ENCODE results near the gene PTBP3. TPM values are rescaled to one million over a fixed set of nuclear protein-coding genes. Genes with fewer than 3 reads are reported as not detected.
A peak's percentile ranks its signal among the peaks of the same experiment; 100 is the strongest.

The PTBP3 gene
- total and polyA plus RNA-seq, 9 donors, result 9.4 to 40.2 (median 32.2) TPM

- H3K27me3 ChIP-seq, result no peaks in the 10 kb centered on the region
- TF ChIP-seq POLR2A (IDR thresholded peaks at IDR 0.05), result no peak
- TF ChIP-seq EP300 (IDR thresholded peaks at IDR 0.05), result no peak
- TF ChIP-seq CTCF (IDR thresholded peaks at IDR 0.05), result no peak
- WGBS, 3 donors, result 4 to 10% (median 4%) methylated on average over 8 of the region's 8 CpGs
- no peaks in the 10 kb centered on the region for H3K4me1 ChIP-seq (ENCODE audit: insufficient read depth)
- peak overlapping the region; percentile 37 for H3K4me3 ChIP-seq
- peak overlapping the region; percentile 55 to 99 for H3K27ac ChIP-seq
- H3K9me3 ChIP-seq, result no peaks in the 10 kb centered on the region
- intact Hi-C loops (cut with DNase I), result loop anchor here in 1 of 4 donors (5.0 kb wide), 1 partner anchor 167 kb away; no protein-coding TSS in a partner anchor
- H3K36me3 ChIP-seq, result no peaks in the 10 kb centered on the region
- peak in 1 of 5 donors; percentile 23 for DNase-seq
These were observed 1.0 kb upstream of the PTBP3 start for GRCh38 chr9:112334432-112334841.

- Histone ChIP-seq H3K27me3 (no peaks in the 10 kb centered on the region), H3K9me3 (no peaks in the 10 kb centered on the region), H3K36me3 (no peaks in the 10 kb centered on the region), H3K27ac (peak overlapping the region; percentile 93 to 99), H3K4me1 (ENCODE audit: insufficient read depth) (no peaks in the 10 kb centered on the region), H3K4me3 (peak overlapping the region; percentile 95)
- peak; percentile 94 to 98 (median 96) for DNase-seq
- TF ChIP-seq POLR2A (IDR thresholded peaks at IDR 0.05) (no peak), EP300 (IDR thresholded peaks at IDR 0.05) (no peak), CTCF (IDR thresholded peaks at IDR 0.05) (peak; percentile 47 to 58 (median 53))
- 0 to 1% (median 0%) methylated on average over 22 to 71 of the region's 72 CpGs for WGBS, 3 donors
- intact Hi-C loops (cut with DNase I), result loop anchor here in 1 of 4 donors (5.0 kb wide), 1 partner anchor 167 kb away; no protein-coding TSS in a partner anchor
These were observed 416 bp upstream of the PTBP3 start for GRCh38 chr9:112333639-112334431.

GRCh38 chr9:112332674-112332976 is 794 bp downstream of the PTBP3 start:
- 0 to 1% (median 0%) methylated on average over 19 of the region's 19 CpGs for WGBS, 3 donors
- peak overlapping the region; percentile 95 for H3K4me3 ChIP-seq
- no peak for DNase-seq
- no peaks in the 10 kb centered on the region for H3K9me3 ChIP-seq
- no peaks in the 10 kb centered on the region for H3K27me3 ChIP-seq
- TF ChIP-seq POLR2A (IDR thresholded peaks at IDR 0.05), result no peak
- no peak for TF ChIP-seq CTCF (IDR thresholded peaks at IDR 0.05)
- TF ChIP-seq EP300 (IDR thresholded peaks at IDR 0.05), result no peak
- peak overlapping the region; percentile 93 to 99 for H3K27ac ChIP-seq
- intact Hi-C loops (cut with DNase I), result loop anchor here in 1 of 4 donors (5.0 kb wide), 1 partner anchor 165 kb away; no protein-coding TSS in a partner anchor
- H3K4me1 ChIP-seq (ENCODE audit: insufficient read depth), result no peaks in the 10 kb centered on the region
- no peaks in the 10 kb centered on the region for H3K36me3 ChIP-seq

- Histone ChIP-seq H3K27me3 (no peaks in the 10 kb centered on the region), H3K4me1 (ENCODE audit: insufficient read depth) (no peaks in the 10 kb centered on the region), H3K27ac (no peak overlapping the region), H3K4me3 (peak overlapping the region; percentile 95), H3K9me3 (no peaks in the 10 kb centered on the region), H3K36me3 (no peaks in the 10 kb centered on the region)
- no peak for DNase-seq
- 18 to 21% (median 20%) methylated on average over 4 of the region's 4 CpGs for WGBS, 3 donors
- TF ChIP-seq CTCF (IDR thresholded peaks at IDR 0.05) (no peak), EP300 (IDR thresholded peaks at IDR 0.05) (no peak), POLR2A (IDR thresholded peaks at IDR 0.05) (no peak)
- intact Hi-C loops (cut with DNase I), result loop anchor here in 1 of 4 donors (5.0 kb wide), 1 partner anchor 165 kb away; no protein-coding TSS in a partner anchor
These were observed 1.2 kb downstream of the PTBP3 start for GRCh38 chr9:112332214-112332613.

Data from ovary (tissue), 9 donors.